ENCODE results near the gene SASH1. TPM values are rescaled to one million over a fixed set of nuclear protein-coding genes. Genes with fewer than 3 reads are reported as not detected.

SASH1 gene
- polyA plus RNA-seq, 1 experiment, result 32.2 TPM

DNA sequence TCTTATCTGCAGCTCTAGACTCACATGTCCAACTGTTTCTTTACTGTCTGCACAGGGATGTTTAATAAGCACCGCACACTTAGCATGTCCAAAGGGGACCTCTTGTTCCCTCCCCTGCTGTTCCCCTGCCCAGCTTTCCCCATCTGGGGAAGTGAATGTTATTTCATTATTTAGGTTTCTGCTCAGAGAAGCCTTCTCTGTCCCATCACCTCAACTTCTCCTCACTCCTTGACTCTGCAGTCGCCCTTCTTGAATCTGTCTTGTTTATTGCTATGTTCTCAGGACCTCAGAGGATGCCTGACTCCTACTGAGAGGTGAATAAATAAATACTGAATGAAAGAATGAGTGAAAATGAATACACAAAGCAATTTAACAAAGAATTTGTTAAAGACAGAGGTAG is 121.0 kb downstream of the SASH1 start:
- TF ChIP-seq, protein P1, sequence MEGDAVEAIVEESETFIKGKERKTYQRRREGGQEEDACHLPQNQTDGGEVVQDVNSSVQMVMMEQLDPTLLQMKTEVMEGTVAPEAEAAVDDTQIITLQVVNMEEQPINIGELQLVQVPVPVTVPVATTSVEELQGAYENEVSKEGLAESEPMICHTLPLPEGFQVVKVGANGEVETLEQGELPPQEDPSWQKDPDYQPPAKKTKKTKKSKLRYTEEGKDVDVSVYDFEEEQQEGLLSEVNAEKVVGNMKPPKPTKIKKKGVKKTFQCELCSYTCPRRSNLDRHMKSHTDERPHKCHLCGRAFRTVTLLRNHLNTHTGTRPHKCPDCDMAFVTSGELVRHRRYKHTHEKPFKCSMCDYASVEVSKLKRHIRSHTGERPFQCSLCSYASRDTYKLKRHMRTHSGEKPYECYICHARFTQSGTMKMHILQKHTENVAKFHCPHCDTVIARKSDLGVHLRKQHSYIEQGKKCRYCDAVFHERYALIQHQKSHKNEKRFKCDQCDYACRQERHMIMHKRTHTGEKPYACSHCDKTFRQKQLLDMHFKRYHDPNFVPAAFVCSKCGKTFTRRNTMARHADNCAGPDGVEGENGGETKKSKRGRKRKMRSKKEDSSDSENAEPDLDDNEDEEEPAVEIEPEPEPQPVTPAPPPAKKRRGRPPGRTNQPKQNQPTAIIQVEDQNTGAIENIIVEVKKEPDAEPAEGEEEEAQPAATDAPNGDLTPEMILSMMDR (IDR thresholded peaks at IDR 0.05; ENCODE audit: insufficient read depth, low read depth, low read length), result no peak
- Histone ChIP-seq H3K36me3 (ENCODE audit: control insufficient read depth, insufficient read depth, low read length) (peaks cover 6% of the 10 kb centered on the region; the same call in 1 of the 2 replicates), H3K27me3 (ENCODE audit: control insufficient read depth, insufficient read depth, low read length) (no peaks in the 10 kb centered on the region), H3K4me3 (ENCODE audit: low read depth, low read length) (no peak overlapping the region)
- POLR2A ChIA-PET, result interaction anchor here (0.6 kb wide), 1 partner anchor 65 kb away, joined by 12 read pairs; no protein-coding TSS in a partner anchor
- no peak for DNase-seq (ENCODE audit: low read depth)
- CTCF ChIA-PET, result interaction anchor here (0.7 to 4.9 kb wide), 12 partner anchors 11 to 287 kb away, joined by 3 to 31 read pairs (median 4); no protein-coding TSS in a partner anchor

DNA sequence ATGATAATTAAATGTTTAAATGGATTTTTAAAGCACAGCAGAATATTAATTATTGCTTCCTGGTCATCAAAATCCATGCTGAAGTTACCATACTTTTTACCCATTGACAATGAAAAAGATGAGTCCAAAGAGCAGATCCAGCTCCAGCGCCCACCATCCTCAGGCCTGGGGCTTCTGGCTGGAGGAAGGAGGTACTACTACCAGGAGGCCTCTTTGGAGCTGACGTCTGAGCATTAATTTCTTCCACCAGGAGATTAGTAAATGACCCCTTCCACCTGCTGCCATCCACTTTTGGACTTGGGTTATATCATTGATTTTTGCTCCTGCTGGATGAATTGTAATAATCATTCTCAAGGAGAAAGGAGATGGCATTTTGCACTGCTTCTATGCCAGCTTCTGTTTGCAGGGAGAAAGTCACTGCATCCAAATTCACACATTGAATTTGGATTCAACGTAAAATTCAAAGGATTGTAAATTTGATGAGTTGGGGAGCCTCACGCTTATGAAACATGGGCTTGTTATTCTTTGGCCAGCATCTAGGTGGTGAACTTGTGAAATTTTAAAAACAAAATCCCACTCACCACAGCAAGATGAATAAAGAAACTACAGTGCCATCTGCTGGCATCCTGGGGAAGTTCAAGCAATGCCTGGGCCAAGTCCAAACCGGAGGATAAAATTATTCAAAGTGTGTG is 121.8 kb downstream of the SASH1 start:
- H3K36me3 ChIP-seq (ENCODE audit: control insufficient read depth, insufficient read depth, low read length), result 0 out of 2 replicates have a peak, but pooled peaks cover 1% of the 10 kb centered on the region
- POLR2A ChIA-PET, result interaction anchor here (0.6 kb wide), 1 partner anchor 66 kb away, joined by 12 read pairs; no protein-coding TSS in a partner anchor
- DNase-seq (ENCODE audit: low read depth), result no peak
- no peaks in the 10 kb centered on the region for H3K27me3 ChIP-seq (ENCODE audit: control insufficient read depth, insufficient read depth, low read length)
- CTCF ChIA-PET, result interaction anchor here (0.7 to 4.9 kb wide), 12 partner anchors 11 to 288 kb away, joined by 3 to 31 read pairs (median 4); no protein-coding TSS in a partner anchor
- no peak overlapping the region for H3K4me3 ChIP-seq (ENCODE audit: low read depth, low read length)
- TF ChIP-seq, protein P1 (IDR thresholded peaks at IDR 0.05; ENCODE audit: insufficient read depth, low read depth, low read length), result peak; percentile 88

DNA sequence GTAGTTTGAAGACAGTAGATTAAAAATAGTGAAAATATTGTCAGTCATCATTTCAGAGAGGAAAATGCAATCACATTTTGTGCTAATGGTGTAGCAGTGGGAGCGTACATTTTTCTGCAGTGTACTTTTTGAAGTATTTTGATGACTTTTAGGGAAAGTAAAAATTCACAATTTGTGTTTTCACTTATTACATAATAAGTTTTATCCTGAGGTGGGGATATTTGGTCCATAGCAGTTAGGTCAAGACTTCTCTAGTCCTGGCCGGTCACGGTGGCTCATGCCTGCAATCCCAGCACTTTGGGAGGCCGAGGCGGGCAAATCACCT is 122.3 kb downstream of the SASH1 start:
- ChIA-PET CTCF (interaction anchor here (1.0 to 4.9 kb wide), 7 partner anchors 12 to 288 kb away, joined by 3 to 31 read pairs (median 5); no protein-coding TSS in a partner anchor), POLR2A (no interaction called here)
- H3K36me3 ChIP-seq (ENCODE audit: control insufficient read depth, insufficient read depth, low read length), result 0 out of 2 replicates have a peak, but pooled peaks cover 1% of the 10 kb centered on the region
- no peaks in the 10 kb centered on the region for H3K27me3 ChIP-seq (ENCODE audit: control insufficient read depth, insufficient read depth, low read length)
- H3K4me3 ChIP-seq (ENCODE audit: low read depth, low read length), result no peak overlapping the region
- TF ChIP-seq, protein P1 (IDR thresholded peaks at IDR 0.05; ENCODE audit: insufficient read depth, low read depth, low read length), result no peak
- no peak for DNase-seq (ENCODE audit: low read depth)

DNA sequence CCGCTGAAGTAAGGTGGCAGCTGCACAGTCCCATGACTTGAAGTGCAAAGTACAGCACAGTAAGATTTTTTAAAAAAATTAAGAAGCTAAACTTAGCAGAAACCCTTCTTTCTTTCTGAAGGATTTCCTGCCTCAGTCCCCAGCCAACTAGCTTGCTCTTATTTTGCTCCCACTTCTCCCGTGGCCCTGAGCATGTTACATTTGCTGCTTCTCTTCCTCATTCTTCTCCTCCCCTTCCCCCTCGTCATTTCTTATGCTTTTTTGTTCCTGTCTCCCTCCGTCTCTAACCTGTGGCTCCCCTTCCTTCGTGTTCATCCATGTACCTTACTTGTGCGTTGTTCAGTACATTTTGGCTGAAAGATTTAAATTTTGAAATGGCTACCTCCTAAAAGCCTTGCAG is 123.0 kb downstream of the SASH1 start:
- TF ChIP-seq, protein P1 (IDR thresholded peaks at IDR 0.05; ENCODE audit: insufficient read depth, low read depth, low read length), result no peak
- Histone ChIP-seq H3K36me3 (ENCODE audit: control insufficient read depth, insufficient read depth, low read length) (peaks cover 3% of the 10 kb centered on the region; the same call in 1 of the 2 replicates), H3K4me3 (ENCODE audit: low read depth, low read length) (no peak overlapping the region), H3K27me3 (ENCODE audit: control insufficient read depth, insufficient read depth, low read length) (no peaks in the 10 kb centered on the region)
- DNase-seq (ENCODE audit: low read depth), result no peak
- CTCF ChIA-PET, result interaction anchor here (0.8 to 2.5 kb wide), 8 partner anchors 13 to 503 kb away, joined by 3 to 22 read pairs (median 5); no protein-coding TSS in a partner anchor
- POLR2A ChIA-PET, result no interaction called here

DNA sequence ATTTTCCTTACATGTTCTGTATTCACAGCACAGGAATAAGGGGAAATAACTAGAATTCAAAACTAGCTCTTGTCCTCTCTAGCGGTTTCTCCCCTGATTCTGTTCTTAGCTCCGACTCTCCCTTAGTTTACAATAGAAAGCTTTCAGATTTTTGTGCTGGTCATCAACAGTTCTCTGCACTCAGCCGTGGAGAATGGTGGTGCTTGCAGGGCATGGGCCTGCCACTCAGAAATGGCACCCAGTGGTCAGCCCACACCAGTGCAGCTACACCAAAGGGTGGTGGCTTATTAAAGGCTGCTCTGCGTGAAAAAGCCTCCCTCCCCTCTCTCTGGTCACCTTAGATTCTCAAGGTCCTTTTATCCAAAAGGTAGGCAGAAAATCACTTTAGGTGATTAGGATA is 123.5 kb downstream of the SASH1 start:
- no peak overlapping the region for H3K4me3 ChIP-seq (ENCODE audit: low read depth, low read length)
- ChIA-PET POLR2A (no interaction called here), CTCF (interaction anchor here (0.6 to 2.5 kb wide), 10 partner anchors 14 to 503 kb away, joined by 3 to 22 read pairs (median 4); no protein-coding TSS in a partner anchor)
- DNase-seq (ENCODE audit: low read depth), result no peak
- H3K27me3 ChIP-seq (ENCODE audit: control insufficient read depth, insufficient read depth, low read length), result no peaks in the 10 kb centered on the region
- H3K36me3 ChIP-seq (ENCODE audit: control insufficient read depth, insufficient read depth, low read length), result peaks cover 4% of the 10 kb centered on the region; the same call in 1 of the 2 replicates
- TF ChIP-seq, protein P1 (IDR thresholded peaks at IDR 0.05; ENCODE audit: insufficient read depth, low read depth, low read length), result no peak

All from BJ (cell line).